Smooth muscle cell (in vitro differentiated cells): Measurements from ENCODE around the gene MS4A6E. TPM values are rescaled to one million over a fixed set of nuclear protein-coding genes. Genes with fewer than 3 reads are reported as not detected.

ENCODE experiments used
- DNase-seq: peaks from one replicate; lab custom pipeline; 2025; ENCODE audit not compliant: unreplicated experiment; lab: John Stamatoyannopoulos, UW
- H2AFZ ChIP-seq: fragments of 200-600 bp; sonication (generic); 2 replicates; pipeline ENCODE4 v1.6.0; 2016; ENCODE audit warnings: antibody characterized with exemption, low read depth, mild to moderate bottlenecking
- H3F3A ChIP-seq: fragments of 200-600 bp; sonication (generic); 2 replicates; pipeline ENCODE4 v1.6.0; 2017; ENCODE audit warnings: antibody characterized with exemption, low read depth
- H3K27ac ChIP-seq: fragments of 200-600 bp; sonication (generic); 2 replicates; pipeline ENCODE4 v1.5.1; 2016; ENCODE audit warnings: low read depth, mild to moderate bottlenecking
- H3K27me3 ChIP-seq: fragments of 200-600 bp; sonication (generic); 2 replicates; pipeline ENCODE4 v1.6.1; 2016; ENCODE audit warnings: low read depth, mild to moderate bottlenecking
- H3K36me3 ChIP-seq: fragments of 200-600 bp; sonication (generic); 2 replicates; pipeline ENCODE4 v1.5.1; 2016; ENCODE audit warnings: low read depth
- H3K4me1 ChIP-seq: fragments of 200-600 bp; sonication (generic); 2 replicates; pipeline ENCODE4 v1.5.1; 2016; ENCODE audit warnings: low read depth
- H3K4me2 ChIP-seq: fragments of 200-600 bp; sonication (generic); 2 replicates; pipeline ENCODE4 v1.6.0; 2016; ENCODE audit warnings: mild to moderate bottlenecking
- H3K4me3 ChIP-seq: fragments of 200-600 bp; sonication (generic); 2 replicates; pipeline ENCODE4 v1.5.1; 2016; ENCODE audit warnings: mild to moderate bottlenecking
- H3K79me2 ChIP-seq: fragments of 200-600 bp; sonication (generic); 2 replicates; pipeline ENCODE4 v1.6.0; 2016; ENCODE audit warnings: low read depth, mild to moderate bottlenecking
- H3K9ac ChIP-seq: fragments of 200-600 bp; sonication (generic); 2 replicates; pipeline ENCODE4 v1.6.0; 2016; ENCODE audit warnings: low read depth
- H3K9me3 ChIP-seq: fragments of 200-600 bp; sonication (generic); replicated peaks from 2 replicates; pipeline ENCODE4 v1.5.1; 2016; ENCODE audit warnings: low read depth
- H4K20me1 ChIP-seq: fragments of 200-600 bp; sonication (generic); 2 replicates; pipeline ENCODE4 v1.6.0; 2016; ENCODE audit warnings: low read depth
- CTCF ChIP-seq: fragments of 200-600 bp; sonication (generic); IDR thresholded peaks from 2 replicates; pipeline ENCODE4 v1.5.1; 2017; ENCODE audit warnings: borderline replicate concordance, mild to moderate bottlenecking, antibody characterized with exemption; ENCODE audit not compliant: insufficient read depth, poor library complexity, severe bottlenecking
- WGBS: methylation state at CpG from one replicate; pipeline ENCODE4 v1.1.7; 2016; ENCODE audit warnings: low lambda C conversion rate; 5-methylcytosine and 5-hydroxymethylcytosine counted together
- polyA plus RNA-seq: library from polyadenylated mRNA; unstranded; fragments of >200 nt; fragmentation: Nextera tagmentation; extraction: Ambion mirVana; gene quantifications from 2 replicates; pipeline ENCODE4 v1.2.1, GENCODE V29; 2016
- total RNA-seq: library from RNA; depleted of rRNA; stranded (reverse); fragments of >200 nt; gene quantifications from 2 replicates; pipeline ENCODE4 v1.2.3, GENCODE V29; 2014

Gene MS4A6E
- total and polyA plus RNA-seq, 2 experiments from 2014 or later, result not detected

- DNase-seq, result peak; percentile 7
- 23% methylated on average over 2 of the region's 2 CpGs for WGBS
Measured at GRCh38 chr11:60334005-60334620, 7.1 kb downstream of the MS4A6E start.

GRCh38 chr11:60336767-60337391 is 9.8 kb downstream of the MS4A6E start:
- 86% methylated on average over 7 of the region's 7 CpGs for WGBS
- H3K27me3 ChIP-seq, result no peaks in the 10 kb centered on the region

More at GRCh38 chr11:60334005-60334620, 7.1 kb downstream of the MS4A6E start:
- H3K36me3 ChIP-seq, result no peaks in the 10 kb centered on the region
- no peaks in the 10 kb centered on the region for H3K4me1 ChIP-seq
- H3K79me2 ChIP-seq, result no peaks in the 10 kb centered on the region
- no peaks in the 10 kb centered on the region for H4K20me1 ChIP-seq
- H3F3A ChIP-seq, result no peaks in the 10 kb centered on the region
- H2AFZ ChIP-seq, result peak overlapping the region; percentile 43
- H3K4me3 ChIP-seq, result no peak overlapping the region
- TF ChIP-seq CTCF, result peak; percentile 63
- H3K27me3 ChIP-seq, result no peaks in the 10 kb centered on the region
- H3K9me3 ChIP-seq, result no peaks in the 10 kb centered on the region
- H3K27ac ChIP-seq, result no peak overlapping the region
- no peak overlapping the region for H3K9ac ChIP-seq
- no peak overlapping the region for H3K4me2 ChIP-seq

GRCh38 chr11:60338053-60338452 is 11.0 kb downstream of the MS4A6E start:
- Histone ChIP-seq H3K27me3 (no peaks in the 10 kb centered on the region), H4K20me1 (no peaks in the 10 kb centered on the region), H3K36me3 (no peaks in the 10 kb centered on the region), H3K4me2 (no peak overlapping the region), H3K27ac (no peak overlapping the region), H2AFZ (no peak overlapping the region), H3K79me2 (no peaks in the 10 kb centered on the region), H3K4me3 (no peak overlapping the region), H3K4me1 (no peaks in the 10 kb centered on the region), H3K9me3 (no peaks in the 10 kb centered on the region), H3K9ac (no peak overlapping the region), H3F3A (no peaks in the 10 kb centered on the region)
- WGBS, result 56% methylated on average over 2 of the region's 2 CpGs
- no peak for DNase-seq
- TF ChIP-seq CTCF, result no peak

More at GRCh38 chr11:60336767-60337391, 9.8 kb downstream of the MS4A6E start:
- Histone ChIP-seq H2AFZ (no peak overlapping the region), H3F3A (no peaks in the 10 kb centered on the region), H3K4me1 (no peaks in the 10 kb centered on the region), H4K20me1 (no peaks in the 10 kb centered on the region), H3K36me3 (no peaks in the 10 kb centered on the region), H3K79me2 (no peaks in the 10 kb centered on the region), H3K27ac (no peak overlapping the region), H3K9ac (no peak overlapping the region), H3K4me3 (no peak overlapping the region), H3K4me2 (no peak overlapping the region), H3K9me3 (no peaks in the 10 kb centered on the region)
- DNase-seq, result no peak
- TF ChIP-seq CTCF, result no peak
